NCI-H146 treated with DMSO at 0.1 percent for 48 hours (cell line): ENCODE results near the gene SOX6.

Experiments used
- DNase-seq: peaks from one replicate; lab custom pipeline; 2025; ENCODE audit not compliant: unreplicated experiment; lab: John Stamatoyannopoulos, UW

The SOX6 gene

GRCh38 chr11:16194566-16194965 is 161.8 kb downstream of the SOX6 start:
- DNase-seq = no peak

DNA sequence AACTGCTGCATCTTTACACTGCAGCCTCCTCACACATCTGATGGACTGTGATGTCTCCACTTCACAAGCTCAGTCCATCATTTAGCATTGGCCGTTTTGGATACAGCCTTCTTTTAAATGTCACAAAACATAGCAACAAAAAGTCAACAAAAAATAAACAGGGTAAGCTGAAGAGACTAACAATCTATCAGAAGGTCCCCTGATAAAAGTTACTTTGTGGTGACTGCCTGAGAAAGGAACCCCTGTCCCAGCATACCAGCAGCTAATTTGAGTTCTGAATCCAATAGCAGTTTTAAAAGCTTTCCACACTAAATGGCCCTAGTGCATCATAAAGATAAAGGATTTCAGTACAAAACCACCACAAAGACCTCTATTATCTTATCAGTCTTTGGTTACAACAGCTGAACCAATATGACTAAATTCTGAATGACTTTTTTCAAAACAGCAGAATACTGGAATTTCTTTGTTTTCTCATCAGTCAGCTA is 162.4 kb downstream of the SOX6 start:
- no peak for DNase-seq

DNA sequence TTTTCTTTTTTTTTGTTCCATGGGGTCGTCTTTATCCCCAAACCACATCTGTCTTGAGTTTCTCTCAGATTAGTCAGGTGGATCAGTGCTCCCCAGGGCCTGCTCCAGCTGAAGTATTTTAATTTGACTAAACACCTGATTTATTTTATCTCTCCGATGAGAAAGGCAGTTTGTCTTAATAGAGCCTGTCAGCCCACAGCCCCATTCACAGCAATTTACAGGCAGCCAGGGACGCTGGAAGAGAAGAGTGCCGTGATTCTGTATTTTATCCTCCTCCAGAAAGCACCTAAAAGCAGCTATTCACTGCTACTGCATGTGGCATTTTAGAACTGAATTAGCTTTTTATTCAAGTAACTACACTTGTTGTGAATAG is 164.5 kb downstream of the SOX6 start:
- no peak for DNase-seq

- DNase-seq = no peak
Observed at GRCh38 chr11:16191212-16191867, 165.0 kb downstream of the SOX6 start.

DNA sequence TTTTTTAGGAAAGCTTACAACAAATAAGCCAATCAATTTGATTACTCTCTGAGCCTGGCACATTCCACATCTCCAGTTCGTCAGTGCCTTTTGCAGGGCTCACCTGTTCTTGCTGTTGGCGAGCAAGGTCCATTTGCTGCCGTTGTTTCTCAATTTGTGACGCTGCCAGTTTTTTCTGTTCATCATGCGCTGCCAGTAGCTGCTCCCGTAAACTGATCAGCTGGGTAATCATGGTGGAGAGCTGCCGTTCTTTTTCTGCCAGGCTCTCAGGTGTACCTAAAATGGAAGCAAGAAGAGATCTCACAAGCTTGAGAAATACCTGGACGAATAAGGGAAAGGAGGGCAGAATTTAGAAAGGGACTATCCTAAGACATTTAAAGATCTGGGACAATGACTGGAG is 169.7 kb downstream of the SOX6 start:
- no peak for DNase-seq

DNA sequence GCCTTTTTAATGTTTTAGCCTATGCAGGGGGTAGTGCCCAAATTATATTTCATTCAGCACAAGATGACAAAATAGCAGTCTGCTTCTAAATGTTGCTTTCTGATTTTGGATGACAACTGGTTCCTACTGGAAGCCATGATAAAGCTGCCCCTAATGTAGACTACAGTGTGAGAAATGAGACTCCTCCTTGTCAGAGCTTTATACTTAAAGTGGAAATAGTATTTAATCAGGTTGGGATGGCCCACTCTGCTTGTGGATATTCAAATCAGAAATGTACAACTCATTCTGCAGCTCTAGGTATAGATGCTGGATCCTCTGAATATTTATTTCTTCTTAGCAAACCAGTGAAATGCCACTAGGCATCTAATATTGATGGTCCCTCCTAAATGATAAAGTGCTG is 171.3 kb downstream of the SOX6 start:
- DNase-seq = no peak

DNA sequence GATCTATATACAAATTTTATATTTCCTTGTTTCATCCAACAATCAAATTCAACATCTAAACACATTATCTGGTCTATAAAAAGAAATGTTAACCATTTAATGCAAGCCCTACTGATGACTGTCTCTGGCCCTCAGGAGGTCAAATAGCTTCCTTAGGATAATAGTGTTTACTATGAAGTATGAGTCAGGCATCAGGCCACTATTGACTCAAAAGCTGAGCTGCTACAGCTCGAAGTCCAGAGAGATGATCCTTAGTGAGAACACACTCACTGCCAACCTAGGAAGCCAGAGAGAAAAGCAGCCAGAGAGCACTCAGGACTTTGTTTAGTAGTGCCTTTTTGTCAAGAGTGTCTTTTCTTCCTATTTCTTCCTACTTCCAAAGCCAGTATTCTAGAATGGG is 171.8 kb downstream of the SOX6 start:
- peak; percentile 19 for DNase-seq

DNA sequence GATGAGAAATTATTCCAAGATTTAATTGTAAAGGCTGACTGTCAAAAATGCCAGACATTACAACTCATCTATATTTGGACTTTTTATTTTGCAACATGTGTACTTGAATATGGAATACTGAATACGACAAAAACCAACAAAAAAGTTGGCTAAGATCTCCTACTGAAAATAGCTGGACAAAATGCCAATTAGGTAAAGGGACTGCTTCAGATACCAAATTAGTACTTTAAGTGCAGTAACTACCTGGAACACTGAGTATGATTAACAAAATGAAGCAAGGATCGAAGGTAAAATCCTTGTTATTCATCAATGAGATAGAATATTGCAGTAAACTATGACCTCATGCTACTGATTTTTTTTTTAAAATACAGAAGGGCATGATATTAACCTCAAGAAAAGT is 173.8 kb downstream of the SOX6 start:
- DNase-seq = no peak

DNA sequence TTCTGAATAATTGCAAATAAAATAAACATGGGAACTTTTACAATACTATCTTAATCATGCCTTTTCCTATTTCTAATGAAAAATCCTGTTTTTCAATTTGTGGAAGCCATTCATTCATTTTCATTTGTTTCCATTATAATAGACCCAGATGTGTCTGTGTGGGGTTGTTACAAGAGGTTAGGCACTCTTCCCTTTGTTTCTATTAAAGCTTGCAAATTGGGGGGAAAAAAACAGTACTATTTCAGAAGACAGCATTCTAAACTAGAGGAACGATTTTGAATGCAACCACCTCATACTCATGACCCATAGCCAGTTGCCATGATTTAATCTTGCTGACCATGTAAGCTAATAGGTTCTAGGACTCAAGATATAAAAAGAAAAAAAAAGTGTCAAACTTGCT is 175.5 kb downstream of the SOX6 start:
- DNase-seq = no peak

GRCh38 chr11:16179676-16180075 is 176.7 kb downstream of the SOX6 start:
- no peak for DNase-seq

DNA sequence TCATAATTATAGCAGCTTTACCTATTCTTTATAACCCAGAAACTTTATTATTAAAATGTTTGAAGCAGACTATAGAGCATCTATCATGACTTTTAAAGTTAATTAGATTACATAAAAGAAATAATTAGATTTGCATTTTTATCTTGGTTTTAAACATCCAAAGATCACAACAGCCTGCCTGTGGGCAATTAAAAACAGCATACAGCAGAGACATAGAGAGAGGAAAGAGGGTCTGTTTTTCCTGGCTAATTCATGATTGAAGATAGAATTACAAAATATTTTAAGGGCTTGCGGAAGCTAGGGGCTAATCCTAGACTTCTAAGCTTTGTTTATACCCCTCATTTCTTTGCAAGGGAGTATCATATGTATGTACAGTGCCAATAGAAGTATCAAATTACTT is 178.1 kb downstream of the SOX6 start:
- DNase-seq = no peak

DNA sequence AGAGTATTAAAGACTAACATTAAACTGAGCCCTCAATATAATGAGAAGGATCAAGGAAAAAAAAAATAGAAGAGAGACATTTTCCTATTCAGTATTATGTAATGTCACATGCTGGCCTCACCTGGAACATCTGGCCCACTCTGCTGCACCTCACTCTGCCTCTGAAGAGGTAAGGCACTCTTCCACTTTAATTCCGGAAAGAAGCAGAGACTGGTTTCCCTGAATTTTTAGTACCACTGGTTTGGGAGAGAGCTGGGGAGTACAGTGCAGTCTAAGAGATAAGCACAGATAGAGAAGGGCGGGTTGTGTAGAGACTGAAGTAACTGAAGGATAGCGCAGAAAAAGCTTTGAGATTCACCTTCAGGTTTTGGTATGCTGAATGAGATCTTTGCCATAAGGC is 178.7 kb downstream of the SOX6 start:
- no peak for DNase-seq

DNA sequence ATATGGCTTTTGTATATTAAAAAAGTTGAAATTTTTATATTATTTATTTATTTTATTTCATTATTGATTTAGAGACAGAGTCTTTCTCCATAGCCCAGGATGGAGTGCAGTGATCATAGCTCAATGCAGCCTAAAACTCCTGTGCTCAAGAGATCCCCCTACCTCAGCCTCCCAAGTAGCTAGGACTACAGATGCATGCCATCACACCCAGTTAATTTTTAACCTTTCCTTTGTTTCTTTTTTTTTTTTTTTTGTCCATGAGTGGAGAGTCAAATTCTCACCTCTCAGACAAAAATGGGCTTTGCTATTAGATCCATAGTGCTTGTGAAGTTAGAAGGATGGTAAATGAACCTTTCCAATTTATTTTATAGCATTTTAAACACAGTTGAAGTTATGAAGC is 182.5 kb downstream of the SOX6 start:
- DNase-seq = no peak

GRCh38 chr11:16171882-16172281 is 184.5 kb downstream of the SOX6 start:
- DNase-seq = no peak

DNA sequence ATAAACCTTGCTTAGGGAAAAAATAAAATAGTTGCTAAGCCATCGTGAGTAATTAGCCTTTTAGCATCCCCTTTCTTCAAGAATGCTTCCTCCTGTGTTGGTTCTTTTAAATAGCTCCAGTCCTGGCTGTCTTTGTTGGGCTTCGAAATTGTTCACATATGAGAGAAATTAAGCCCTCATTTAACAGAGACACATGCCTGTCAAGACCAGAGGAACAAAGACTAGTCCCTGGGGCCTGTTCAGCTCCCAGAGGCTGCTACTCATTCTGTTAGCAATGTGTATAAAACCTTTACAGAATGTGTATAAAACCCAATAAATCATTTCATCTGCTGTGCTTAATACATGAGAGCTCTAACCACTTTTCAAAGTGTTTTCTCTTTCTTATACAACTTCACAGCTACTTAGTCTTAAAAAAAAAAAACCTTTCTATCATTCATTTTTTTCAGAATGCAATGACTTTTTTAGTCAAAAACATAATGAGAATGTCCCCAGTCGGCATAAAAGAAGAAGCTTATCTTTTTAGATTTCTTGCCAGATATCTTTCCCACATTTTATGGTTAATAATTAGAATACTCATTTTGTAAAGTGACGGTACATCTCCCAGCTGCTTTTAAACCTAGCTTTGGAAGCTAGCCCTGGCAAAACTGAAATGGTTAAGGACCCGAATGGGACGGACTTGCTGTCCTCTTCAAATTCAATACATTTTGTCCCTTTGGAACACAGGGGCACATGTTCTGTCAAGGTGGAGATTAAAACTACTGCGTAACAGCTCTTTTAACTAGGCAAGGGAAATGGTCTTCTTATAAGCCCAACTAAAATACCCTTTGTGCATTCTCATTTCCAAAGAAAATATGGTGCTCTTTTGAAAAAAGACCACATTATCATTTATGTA is 186.1 kb downstream of the SOX6 start:
- no peak for DNase-seq

DNA sequence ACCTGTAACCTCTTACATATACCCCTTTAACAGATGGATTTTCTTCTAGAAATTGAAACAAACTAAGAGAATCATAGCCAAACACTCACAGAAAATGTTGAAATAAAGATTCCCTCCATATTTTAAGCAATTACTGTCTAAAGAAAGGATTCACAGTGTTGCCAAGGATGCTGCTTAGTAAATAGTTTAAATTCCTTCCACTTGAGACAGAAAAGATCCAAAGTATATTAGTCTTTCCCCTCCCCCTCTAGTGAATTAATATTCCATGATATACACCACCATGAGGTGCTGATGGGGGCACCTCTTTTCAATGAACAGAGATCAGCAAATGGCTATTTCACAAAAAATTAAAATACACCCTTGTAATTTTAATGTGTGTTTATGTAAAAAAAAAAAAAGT is 186.8 kb downstream of the SOX6 start:
- no peak for DNase-seq

DNA sequence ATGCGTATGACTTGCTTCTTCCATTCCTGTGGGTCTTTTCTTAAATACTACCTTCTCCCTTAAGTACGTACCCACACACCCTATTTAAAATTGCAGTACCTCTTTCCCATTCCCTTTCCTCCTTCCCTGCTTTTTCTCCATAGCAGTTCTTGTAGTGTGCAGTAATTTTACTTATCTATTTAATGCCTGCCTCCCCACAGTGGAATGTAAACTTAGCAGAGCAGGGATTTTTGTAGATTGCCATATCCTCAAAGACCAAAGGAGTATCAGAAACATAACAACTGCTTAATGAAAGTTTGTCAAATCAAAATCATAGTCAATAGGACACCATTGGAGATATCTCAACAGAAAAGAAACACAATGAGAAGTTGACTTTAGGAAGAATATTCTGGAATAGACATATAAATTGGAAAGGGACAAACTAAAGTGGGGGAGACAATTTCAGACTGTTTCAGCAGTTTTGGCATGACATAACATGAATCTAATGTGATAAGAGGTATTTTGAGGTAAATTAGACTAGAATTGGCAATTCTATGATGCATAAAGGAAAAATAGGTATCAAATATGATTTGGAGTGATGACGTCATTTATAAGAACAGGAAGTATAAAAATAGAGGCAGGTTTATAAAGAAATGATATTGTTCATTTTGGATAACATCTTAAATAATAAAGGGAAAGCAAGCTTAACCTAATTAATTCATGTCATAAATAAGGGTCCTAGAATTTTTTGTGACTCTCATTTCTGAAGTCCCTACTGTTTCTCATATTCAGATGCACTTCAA is 188.4 kb downstream of the SOX6 start:
- DNase-seq = no peak

DNA sequence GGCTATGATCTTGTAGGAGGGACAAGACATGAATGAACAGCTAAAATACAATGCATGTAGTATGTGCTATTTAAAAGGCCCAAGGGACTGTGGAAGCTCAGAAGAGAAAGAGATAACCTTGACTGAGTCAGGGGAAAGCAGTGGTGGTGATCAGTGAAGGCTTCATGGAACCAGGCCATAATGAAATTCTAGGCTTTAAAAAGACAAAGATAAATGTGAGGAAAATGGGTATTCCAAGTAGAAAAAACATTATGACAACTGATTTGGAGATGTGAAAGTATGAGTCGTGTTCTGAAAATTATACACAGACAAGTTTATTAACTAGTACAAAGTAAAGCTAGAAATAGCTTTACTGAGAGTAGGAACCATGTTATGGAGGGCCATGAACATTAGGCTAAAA is 189.8 kb downstream of the SOX6 start:
- no peak for DNase-seq

- DNase-seq = no peak
Observed at GRCh38 chr11:16160146-16160545, 196.2 kb downstream of the SOX6 start.

GRCh38 chr11:16158426-16158994 is 197.8 kb downstream of the SOX6 start:
- DNase-seq = no peak

- no peak for DNase-seq
Observed at GRCh38 chr11:16157327-16157726, 199.0 kb downstream of the SOX6 start.
